Smooth muscle cell (in vitro differentiated cells): ENCODE measurements around the gene NSF. TPM values are rescaled to one million over a fixed set of nuclear protein-coding genes. Genes with fewer than 3 reads are reported as not detected.

Experiments used
- DNase-seq: peaks from one replicate; lab custom pipeline; 2025; ENCODE audit not compliant: unreplicated experiment; lab: John Stamatoyannopoulos, UW
- H2AFZ ChIP-seq: fragments of 200-600 bp; sonication (generic); 2 replicates; pipeline ENCODE4 v1.6.0; 2016; ENCODE audit warnings: antibody characterized with exemption, low read depth, mild to moderate bottlenecking
- H3F3A ChIP-seq: fragments of 200-600 bp; sonication (generic); 2 replicates; pipeline ENCODE4 v1.6.0; 2017; ENCODE audit warnings: antibody characterized with exemption, low read depth
- H3K27ac ChIP-seq: fragments of 200-600 bp; sonication (generic); 2 replicates; pipeline ENCODE4 v1.5.1; 2016; ENCODE audit warnings: low read depth, mild to moderate bottlenecking
- H3K27me3 ChIP-seq: fragments of 200-600 bp; sonication (generic); 2 replicates; pipeline ENCODE4 v1.6.1; 2016; ENCODE audit warnings: low read depth, mild to moderate bottlenecking
- H3K36me3 ChIP-seq: fragments of 200-600 bp; sonication (generic); 2 replicates; pipeline ENCODE4 v1.5.1; 2016; ENCODE audit warnings: low read depth
- H3K4me1 ChIP-seq: fragments of 200-600 bp; sonication (generic); 2 replicates; pipeline ENCODE4 v1.5.1; 2016; ENCODE audit warnings: low read depth
- H3K4me2 ChIP-seq: fragments of 200-600 bp; sonication (generic); 2 replicates; pipeline ENCODE4 v1.6.0; 2016; ENCODE audit warnings: mild to moderate bottlenecking
- H3K4me3 ChIP-seq: fragments of 200-600 bp; sonication (generic); 2 replicates; pipeline ENCODE4 v1.5.1; 2016; ENCODE audit warnings: mild to moderate bottlenecking
- H3K79me2 ChIP-seq: fragments of 200-600 bp; sonication (generic); 2 replicates; pipeline ENCODE4 v1.6.0; 2016; ENCODE audit warnings: low read depth, mild to moderate bottlenecking
- H3K9ac ChIP-seq: fragments of 200-600 bp; sonication (generic); 2 replicates; pipeline ENCODE4 v1.6.0; 2016; ENCODE audit warnings: low read depth
- H3K9me3 ChIP-seq: fragments of 200-600 bp; sonication (generic); replicated peaks from 2 replicates; pipeline ENCODE4 v1.5.1; 2016; ENCODE audit warnings: low read depth
- H4K20me1 ChIP-seq: fragments of 200-600 bp; sonication (generic); 2 replicates; pipeline ENCODE4 v1.6.0; 2016; ENCODE audit warnings: low read depth
- WGBS: methylation state at CpG from one replicate; pipeline ENCODE4 v1.1.7; 2016; ENCODE audit warnings: low lambda C conversion rate; 5-methylcytosine and 5-hydroxymethylcytosine counted together
- polyA plus RNA-seq: library from polyadenylated mRNA; unstranded; fragments of >200 nt; fragmentation: Nextera tagmentation; extraction: Ambion mirVana; gene quantifications from 2 replicates; pipeline ENCODE4 v1.2.1, GENCODE V29; 2016
- total RNA-seq: library from RNA; depleted of rRNA; stranded (reverse); fragments of >200 nt; gene quantifications from 2 replicates; pipeline ENCODE4 v1.2.3, GENCODE V29; 2014
- TF ChIP-seq, protein P1 (sequence below): fragments of 200-600 bp; sonication (generic); IDR thresholded peaks from 2 replicates; pipeline ENCODE4 v1.5.1; 2017; ENCODE audit warnings: borderline replicate concordance, mild to moderate bottlenecking, antibody characterized with exemption; ENCODE audit not compliant: insufficient read depth, poor library complexity, severe bottlenecking

The NSF gene
- total and polyA plus RNA-seq, 2 experiments from 2014 or later = 27.7 to 34.0 TPM

DNA sequence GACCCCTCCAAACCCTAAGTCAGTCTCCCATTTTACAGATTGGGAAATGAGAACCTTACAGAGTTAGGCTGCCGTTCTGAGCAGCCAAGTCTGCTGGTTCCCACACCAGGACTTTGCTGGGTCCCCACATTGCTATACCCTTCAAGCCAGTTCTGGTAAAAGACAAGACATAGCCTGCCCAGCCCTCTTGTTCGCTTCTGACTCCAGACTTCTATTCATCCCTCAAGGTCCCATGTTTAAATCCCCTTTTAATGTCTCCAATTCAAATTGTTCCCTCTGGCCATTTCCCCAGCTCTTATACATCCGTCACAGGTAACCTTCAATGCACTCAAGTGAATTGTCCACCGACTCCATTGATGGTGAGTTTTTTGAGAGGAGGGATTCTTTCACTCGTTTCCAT is 197.8 kb downstream of the NSF start:
- no peak overlapping the region for H3K4me3 ChIP-seq
- H3K79me2 ChIP-seq = no peaks in the 10 kb centered on the region
- H3K27me3 ChIP-seq = no peaks in the 10 kb centered on the region
- H3K27ac ChIP-seq = no peak overlapping the region
- DNase-seq = no peak
- TF ChIP-seq, protein P1, sequence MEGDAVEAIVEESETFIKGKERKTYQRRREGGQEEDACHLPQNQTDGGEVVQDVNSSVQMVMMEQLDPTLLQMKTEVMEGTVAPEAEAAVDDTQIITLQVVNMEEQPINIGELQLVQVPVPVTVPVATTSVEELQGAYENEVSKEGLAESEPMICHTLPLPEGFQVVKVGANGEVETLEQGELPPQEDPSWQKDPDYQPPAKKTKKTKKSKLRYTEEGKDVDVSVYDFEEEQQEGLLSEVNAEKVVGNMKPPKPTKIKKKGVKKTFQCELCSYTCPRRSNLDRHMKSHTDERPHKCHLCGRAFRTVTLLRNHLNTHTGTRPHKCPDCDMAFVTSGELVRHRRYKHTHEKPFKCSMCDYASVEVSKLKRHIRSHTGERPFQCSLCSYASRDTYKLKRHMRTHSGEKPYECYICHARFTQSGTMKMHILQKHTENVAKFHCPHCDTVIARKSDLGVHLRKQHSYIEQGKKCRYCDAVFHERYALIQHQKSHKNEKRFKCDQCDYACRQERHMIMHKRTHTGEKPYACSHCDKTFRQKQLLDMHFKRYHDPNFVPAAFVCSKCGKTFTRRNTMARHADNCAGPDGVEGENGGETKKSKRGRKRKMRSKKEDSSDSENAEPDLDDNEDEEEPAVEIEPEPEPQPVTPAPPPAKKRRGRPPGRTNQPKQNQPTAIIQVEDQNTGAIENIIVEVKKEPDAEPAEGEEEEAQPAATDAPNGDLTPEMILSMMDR = no peak
- peaks cover 4% of the 10 kb centered on the region for H3K4me1 ChIP-seq
- no peaks in the 10 kb centered on the region for H3K36me3 ChIP-seq
- no peaks in the 10 kb centered on the region for H4K20me1 ChIP-seq
- 89% methylated on average over 5 of the region's 5 CpGs for WGBS
- H3K4me2 ChIP-seq = no peak overlapping the region
- H3F3A ChIP-seq = no peaks in the 10 kb centered on the region
- H3K9ac ChIP-seq = no peak overlapping the region
- no peaks in the 10 kb centered on the region for H3K9me3 ChIP-seq
- H2AFZ ChIP-seq = no peak overlapping the region

DNA sequence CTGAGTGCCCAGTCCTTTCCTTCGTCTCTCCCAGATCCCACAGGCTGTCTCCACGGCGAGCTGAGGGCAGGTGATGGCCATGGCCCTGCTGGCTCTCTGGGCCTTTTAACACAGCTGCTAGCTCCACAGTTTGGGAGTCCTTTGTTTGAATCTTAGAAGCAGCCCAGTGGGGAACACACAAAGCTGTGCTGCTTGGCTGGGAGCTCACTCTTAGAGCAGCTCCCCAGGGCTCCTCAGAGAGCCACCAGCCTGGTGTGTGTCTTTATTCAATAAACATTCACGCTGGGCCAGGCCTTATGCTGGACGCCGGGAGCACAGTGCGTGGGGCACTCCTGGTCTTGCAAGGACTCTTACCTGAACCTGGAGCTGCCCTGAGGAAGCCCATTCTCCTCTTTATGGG is 198.3 kb downstream of the NSF start:
- TF ChIP-seq, protein P1 = no peak
- no peaks in the 10 kb centered on the region for H3K27me3 ChIP-seq

DNA sequence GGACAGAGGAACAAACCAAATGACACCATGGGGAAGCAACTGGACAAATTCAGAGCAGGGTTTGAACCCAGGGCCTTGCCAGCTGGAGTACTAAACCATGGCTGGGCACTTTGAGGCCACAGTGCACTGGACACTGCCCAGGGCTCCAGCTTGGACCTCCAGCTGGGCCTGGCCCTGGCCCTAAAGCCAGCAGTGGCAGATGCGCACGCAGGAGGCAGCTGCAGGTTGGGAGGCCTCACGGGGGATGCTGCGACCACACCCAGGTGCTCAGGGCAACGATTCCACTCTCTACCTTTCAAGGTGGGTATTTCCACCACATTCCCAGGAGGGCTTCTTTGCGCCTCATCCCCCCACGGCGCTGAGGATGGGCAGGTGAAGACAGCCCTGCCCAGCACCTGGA is 199.1 kb downstream of the NSF start:
- no peak for DNase-seq
- Histone ChIP-seq H3K4me3 (no peak overlapping the region), H3K9me3 (no peaks in the 10 kb centered on the region), H3K36me3 (no peaks in the 10 kb centered on the region), H2AFZ (no peak overlapping the region), H3K27ac (no peak overlapping the region), H3K27me3 (no peaks in the 10 kb centered on the region), H3F3A (no peaks in the 10 kb centered on the region), H3K4me1 (peaks cover 4% of the 10 kb centered on the region), H3K79me2 (no peaks in the 10 kb centered on the region), H3K9ac (no peak overlapping the region), H3K4me2 (no peak overlapping the region), H4K20me1 (no peaks in the 10 kb centered on the region)
- 100% methylated on average over 8 of the region's 8 CpGs for WGBS
- TF ChIP-seq, protein P1 = no peak

More for the DNA sequence above, 198.3 kb downstream of the NSF start:
- peaks cover 4% of the 10 kb centered on the region for H3K4me1 ChIP-seq
- H3K4me3 ChIP-seq = no peak overlapping the region
- no peak for DNase-seq
- no peak overlapping the region for H2AFZ ChIP-seq
- 97% methylated on average over 7 of the region's 7 CpGs for WGBS
- H3K4me2 ChIP-seq = no peak overlapping the region
- no peaks in the 10 kb centered on the region for H4K20me1 ChIP-seq
- no peaks in the 10 kb centered on the region for H3K79me2 ChIP-seq
- no peak overlapping the region for H3K9ac ChIP-seq
- no peaks in the 10 kb centered on the region for H3K9me3 ChIP-seq
- no peaks in the 10 kb centered on the region for H3F3A ChIP-seq
- no peaks in the 10 kb centered on the region for H3K36me3 ChIP-seq
- H3K27ac ChIP-seq = no peak overlapping the region

DNA sequence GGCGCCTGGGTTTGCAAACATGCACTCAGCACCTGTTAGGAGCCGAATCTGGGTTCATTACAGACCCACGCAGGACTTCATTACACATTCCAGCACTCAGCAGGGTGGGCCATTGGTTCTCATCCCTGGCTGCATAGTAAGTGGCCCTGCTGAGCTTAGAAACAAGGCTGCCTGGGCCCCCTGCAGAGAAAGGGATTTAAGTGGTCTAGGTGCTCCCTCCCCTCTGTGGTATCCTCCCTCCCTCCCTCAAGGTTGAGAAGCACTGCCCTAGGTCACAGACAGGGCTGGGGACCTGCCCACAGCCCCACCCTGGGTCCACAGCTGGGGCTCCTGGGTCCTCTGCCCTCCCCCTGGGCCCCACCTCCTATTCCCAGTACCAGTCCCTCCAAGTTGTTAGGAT is 199.7 kb downstream of the NSF start:
- no peaks in the 10 kb centered on the region for H3K27me3 ChIP-seq
- no peak overlapping the region for H2AFZ ChIP-seq
- H3K4me3 ChIP-seq = no peak overlapping the region
- H3K4me1 ChIP-seq = peaks cover 4% of the 10 kb centered on the region
- no peak overlapping the region for H3K27ac ChIP-seq
- no peak overlapping the region for H3K4me2 ChIP-seq
- H3K36me3 ChIP-seq = no peaks in the 10 kb centered on the region
- H3F3A ChIP-seq = no peaks in the 10 kb centered on the region
- H3K9me3 ChIP-seq = no peaks in the 10 kb centered on the region
- no peak overlapping the region for H3K9ac ChIP-seq
- DNase-seq = no peak
- no peaks in the 10 kb centered on the region for H4K20me1 ChIP-seq
- H3K79me2 ChIP-seq = no peaks in the 10 kb centered on the region
- WGBS = 81% methylated on average over 3 of the region's 3 CpGs
- TF ChIP-seq, protein P1 = no peak
